Endothelial cell of umbilical vein (primary cell): ENCODE measurements around the gene SPTBN4. TPM values are rescaled to one million over a fixed set of nuclear protein-coding genes. Genes with fewer than 3 reads are reported as not detected.

Source experiments
- BruUV-seq: library from RNA; stranded (reverse); fragments of 400-500 nt; replicated peaks from 2 replicates; lab custom pipeline; 2021; lab: Mats Ljungman, UMichigan
- CTCF ChIA-PET: fragments of 300-600, 350-600 bp; sonication (Branson Sonifier 250); formaldehyde crosslinking; loops from one replicate; lab custom pipeline; 2021; ENCODE audit warnings: antibody characterized with exemption, inconsistent platforms; lab: Charles Lee
- POLR2A ChIA-PET: fragments of 300-600, 350-600 bp; sonication (Branson Sonifier 250); formaldehyde crosslinking; loops from one replicate; lab custom pipeline; 2021; ENCODE audit warnings: antibody characterized with exemption, inconsistent platforms; lab: Charles Lee
- DNase-seq: peaks from one replicate; pipeline ENCODE4 v3.0.0-alpha.2; 2011; ENCODE audit warnings: low read depth, low spot score
- FAIRE-seq: peaks from 2 replicates; lab custom pipeline; 2011; peaks lifted over from hg19 to GRCh38; lab: Jason Lieb, UNC
- H2AFZ ChIP-seq: 2 replicates; pipeline ENCODE4 v1.6.0; 2012; ENCODE audit warnings: low read depth, low read length, control low read depth, inconsistent platforms
- H3K27ac ChIP-seq: 2 replicates; pipeline ENCODE4 v1.5.1; 2011; ENCODE audit warnings: low read depth, mild to moderate bottlenecking, control low read depth, low read length, moderate library complexity; ENCODE audit not compliant: insufficient read depth
- H3K27me3 ChIP-seq, 2 experiments: 2 replicates each; pipeline versions ENCODE4 v1.6.0 to v1.6.1; 2011; ENCODE audit warnings: low read length in 2 of 2, mixed read lengths in 1 of 2; ENCODE audit not compliant: control insufficient read depth in 2 of 2, insufficient read depth in 2 of 2
- H3K36me3 ChIP-seq, 2 experiments: 2 replicates in 1 of 2; 3 replicates in 1 of 2; pipeline ENCODE4 v1.5.1; 2011; ENCODE audit warnings: low read length in 2 of 2, mild to moderate bottlenecking in 1 of 2, moderate library complexity in 1 of 2; ENCODE audit not compliant: control insufficient read depth in 2 of 2, insufficient read depth in 2 of 2; ENCODE audit errors: extremely low read depth in 1 of 2
- H3K4me1 ChIP-seq: 3 replicates; pipeline ENCODE4 v1.5.1; 2011; ENCODE audit warnings: mild to moderate bottlenecking, low read length; ENCODE audit not compliant: control insufficient read depth, insufficient read depth; ENCODE audit errors: extremely low read depth
- H3K4me2 ChIP-seq: 2 replicates; pipeline ENCODE4 v1.6.1; 2011; ENCODE audit warnings: low read length, control low read depth, mixed read lengths; ENCODE audit not compliant: insufficient read depth
- H3K4me3 ChIP-seq, 3 experiments: fragments of 200-600 bp in 1 of 3; sonication (generic), shearing (Covaris generic) in 1 of 3; replicated peaks in 1 of 3; 2 replicates each; pipeline ENCODE4 v1.5.1; 2011 to 2016; ENCODE audit warnings: control low read depth in 3 of 3, low read length in 3 of 3, mild to moderate bottlenecking in 2 of 3, inconsistent platforms in 1 of 3, low read depth in 1 of 3, moderate library complexity in 1 of 3; ENCODE audit not compliant: insufficient read depth in 1 of 3
- H3K79me2 ChIP-seq: 2 replicates; pipeline ENCODE4 v1.6.0; 2012; ENCODE audit warnings: low read length, inconsistent platforms; ENCODE audit not compliant: control insufficient read depth, insufficient read depth
- H3K9ac ChIP-seq: replicated peaks from 2 replicates; pipeline ENCODE3; 2011; ENCODE audit warnings: low read length, control low read depth; ENCODE audit not compliant: insufficient read depth; ENCODE audit errors: extremely low read depth
- H3K9me1 ChIP-seq: replicated peaks from 3 replicates; pipeline ENCODE4 v1.6.0; 2011; ENCODE audit warnings: mild to moderate bottlenecking, low read length; ENCODE audit not compliant: control insufficient read depth, insufficient read depth; ENCODE audit errors: extremely low read depth
- H3K9me3 ChIP-seq: replicated peaks from 2 replicates; pipeline ENCODE4 v1.5.1; 2012; ENCODE audit warnings: low read length, inconsistent platforms; ENCODE audit not compliant: control insufficient read depth, insufficient read depth
- H4K20me1 ChIP-seq: replicated peaks from 2 replicates; pipeline ENCODE3; 2011; ENCODE audit warnings: mild to moderate bottlenecking, low read length; ENCODE audit not compliant: control insufficient read depth, insufficient read depth; ENCODE audit errors: extremely low read depth
- FOS ChIP-seq: IDR thresholded peaks from 2 replicates; pipeline ENCODE4 v1.6.1; 2011; ENCODE audit warnings: mild to moderate bottlenecking, low read length, moderate library complexity, borderline replicate concordance; ENCODE audit not compliant: insufficient read depth
- dilution Hi-C: fragments of 300-500 bp; cut with MboI; formaldehyde crosslinking; loops from one replicate; pipeline ENCODE4 v1.15.0; 2019; ENCODE audit warnings: low sequenced_read_pairs; ENCODE audit not compliant: extremely low pct_ligation_motif_present
- intact Hi-C: fragments of 100-400 bp; cut with micrococcal nuclease; formaldehyde crosslinking; loops from one replicate; pipeline ENCODE4 v1.10.0; 2022
- polyA plus RNA-seq, 4 experiments: library from polyadenylated mRNA; depleted of rRNA in 3 of 4; stranded (reverse) in 3 of 4; unstranded in 1 of 4; fragments of >200 nt; gene quantifications; 2 replicates each; pipeline versions ENCODE4 v1.2.1 to v1.2.3, GENCODE V29; 2011 to 2012; ENCODE audit warnings: missing spikeins in 1 of 4
- total RNA-seq: library from RNA; stranded (reverse); gene quantifications from 2 replicates; pipeline ENCODE4 v1.2.3, GENCODE V29; 2021
- TF ChIP-seq, protein P1 (sequence below): IDR thresholded peaks from 2 replicates; pipeline ENCODE4 v1.6.1; 2011; ENCODE audit not compliant: insufficient read depth, insufficient read length
- TF ChIP-seq, protein P2 (sequence below), 2 donors: IDR thresholded peaks; 1 replicate in 1 of 2; 2 replicates in 1 of 2; pipeline ENCODE4 v1.5.1; 2011; ENCODE audit warnings: low read length in 2 of 2, mild to moderate bottlenecking in 2 of 2, moderate library complexity in 2 of 2, control low read depth in 1 of 2, inconsistent platforms in 1 of 2, low read depth in 1 of 2; ENCODE audit not compliant: insufficient read depth in 1 of 2; ENCODE audit errors: extremely low read depth in 1 of 2

The SPTBN4 gene
- total and polyA plus RNA-seq, 2 donors (not counting 3 experiments of a cell fraction or from before 2014, with no cell fraction given), result 0.33 TPM; not detected in 1

DNA sequence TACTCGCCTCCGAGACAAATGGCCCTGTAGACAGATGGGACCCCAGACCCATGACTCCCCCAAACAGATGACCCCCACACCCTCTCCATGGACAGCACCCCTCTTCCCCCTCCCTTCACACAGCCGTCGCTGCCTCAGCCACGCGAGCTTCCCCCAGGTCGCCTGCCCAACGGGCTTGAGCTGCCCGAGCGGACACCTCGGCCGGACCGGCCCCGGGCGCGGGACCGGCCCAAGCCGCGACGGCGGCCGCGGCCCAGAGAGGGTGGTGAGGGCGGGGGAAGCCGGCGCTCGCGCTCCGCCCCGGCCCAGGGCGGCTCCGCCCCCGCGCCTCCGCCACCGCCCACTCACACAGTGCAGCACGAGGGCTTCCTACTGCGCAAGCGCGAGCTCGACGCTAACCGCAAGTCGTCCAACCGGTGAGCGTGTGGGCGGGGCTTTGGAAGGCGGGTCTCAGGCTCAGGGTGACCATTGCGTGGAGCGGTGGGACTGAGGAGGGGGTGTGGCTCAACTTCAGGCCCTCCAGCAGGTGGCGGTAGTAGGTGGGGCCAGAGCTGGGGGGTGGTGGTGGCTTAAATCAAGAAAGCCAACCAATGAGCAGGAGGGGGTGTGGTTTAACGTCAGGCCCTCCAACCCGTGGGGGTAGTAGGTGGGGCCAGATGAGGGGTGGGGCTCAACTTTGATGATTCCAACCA, 103.7 kb downstream of the SPTBN4 start:
- Histone ChIP-seq H3K4me1 (peaks cover 4% of the 10 kb centered on the region), H3K4me2 (peak overlapping the region; percentile 20), H3K9me1 (no peaks in the 10 kb centered on the region), H3K79me2 (no peaks in the 10 kb centered on the region), H3K4me3 (peak overlapping the region in 1 of 3 experiments; percentile 32), H3K27ac (no peak overlapping the region), H4K20me1 (no peaks in the 10 kb centered on the region), H2AFZ (peak overlapping the region; percentile 77), H3K36me3 (no peaks in the 10 kb centered on the region), H3K9me3 (no peaks in the 10 kb centered on the region), H3K27me3 (peaks cover 22% of the 10 kb centered on the region in 2 experiments), H3K9ac (no peak overlapping the region)
- dilution Hi-C loops (no loop called here), intact Hi-C loops (loop anchor here (2.0 kb wide), 1 partner anchor 22 kb away; no protein-coding TSS in a partner anchor)
- POLR2A ChIA-PET, result interaction anchor here (0.7 to 1.4 kb wide), 4 partner anchors 32 to 137 kb away, joined by 3 to 10 read pairs (median 4); no protein-coding TSS in a partner anchor
- CTCF ChIA-PET, result interaction anchor here (0.6 to 3.6 kb wide), 16 partner anchors 15 to 430 kb away, joined by 3 to 16 read pairs (median 5); no protein-coding TSS in a partner anchor
- BruUV-seq, result no TSS peak
- peak; percentile 98 for FAIRE-seq
- peak; percentile 99 for DNase-seq
- TF ChIP-seq, protein P1, sequence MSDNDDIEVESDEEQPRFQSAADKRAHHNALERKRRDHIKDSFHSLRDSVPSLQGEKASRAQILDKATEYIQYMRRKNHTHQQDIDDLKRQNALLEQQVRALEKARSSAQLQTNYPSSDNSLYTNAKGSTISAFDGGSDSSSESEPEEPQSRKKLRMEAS, result peak; percentile 2
- TF ChIP-seq, protein P2, sequence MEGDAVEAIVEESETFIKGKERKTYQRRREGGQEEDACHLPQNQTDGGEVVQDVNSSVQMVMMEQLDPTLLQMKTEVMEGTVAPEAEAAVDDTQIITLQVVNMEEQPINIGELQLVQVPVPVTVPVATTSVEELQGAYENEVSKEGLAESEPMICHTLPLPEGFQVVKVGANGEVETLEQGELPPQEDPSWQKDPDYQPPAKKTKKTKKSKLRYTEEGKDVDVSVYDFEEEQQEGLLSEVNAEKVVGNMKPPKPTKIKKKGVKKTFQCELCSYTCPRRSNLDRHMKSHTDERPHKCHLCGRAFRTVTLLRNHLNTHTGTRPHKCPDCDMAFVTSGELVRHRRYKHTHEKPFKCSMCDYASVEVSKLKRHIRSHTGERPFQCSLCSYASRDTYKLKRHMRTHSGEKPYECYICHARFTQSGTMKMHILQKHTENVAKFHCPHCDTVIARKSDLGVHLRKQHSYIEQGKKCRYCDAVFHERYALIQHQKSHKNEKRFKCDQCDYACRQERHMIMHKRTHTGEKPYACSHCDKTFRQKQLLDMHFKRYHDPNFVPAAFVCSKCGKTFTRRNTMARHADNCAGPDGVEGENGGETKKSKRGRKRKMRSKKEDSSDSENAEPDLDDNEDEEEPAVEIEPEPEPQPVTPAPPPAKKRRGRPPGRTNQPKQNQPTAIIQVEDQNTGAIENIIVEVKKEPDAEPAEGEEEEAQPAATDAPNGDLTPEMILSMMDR (IDR thresholded peaks at IDR 0.05; ENCODE audit: extremely low read depth in 1 of 2, insufficient read depth in 1 of 2, low read depth in 1 of 2, low read length in 2 of 2), result peak in 1 of 2 donors; percentile 36
- no peak for TF ChIP-seq FOS
